ENCODE results near the gene PPA2.
"Not testable (repeated sequence)": the region's sequence is repeated elsewhere in the genome, so short reads cannot be mapped to it uniquely, and the experiment has no call there.

The PPA2 gene

DNA sequence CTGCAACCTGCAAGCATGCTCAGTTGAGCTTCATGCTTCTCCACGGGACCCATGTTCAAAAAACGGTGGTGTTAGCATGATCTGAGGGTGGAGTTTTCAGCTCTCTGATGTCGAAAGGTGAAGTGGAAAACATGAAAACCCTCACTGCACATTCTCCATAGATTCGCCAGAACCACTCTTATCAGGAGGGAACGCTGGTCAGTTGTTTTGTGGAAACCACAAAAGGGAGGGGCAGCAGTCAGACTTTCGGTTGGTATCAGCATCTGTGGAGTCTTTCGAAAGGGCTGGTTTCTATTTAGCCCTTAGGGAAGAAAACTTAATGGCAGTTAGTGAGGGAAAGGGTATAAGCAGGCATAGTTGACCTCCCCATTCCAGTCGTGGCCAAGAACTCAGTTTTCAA is 12.6 kb downstream of the PPA2 start:
- in situ Hi-C loops (cut with MboI; ENCODE audit: low sequenced_read_pairs) = loop anchor here (25.0 kb wide), 1 partner anchor 524 kb away; no protein-coding TSS in a partner anchor

DNA sequence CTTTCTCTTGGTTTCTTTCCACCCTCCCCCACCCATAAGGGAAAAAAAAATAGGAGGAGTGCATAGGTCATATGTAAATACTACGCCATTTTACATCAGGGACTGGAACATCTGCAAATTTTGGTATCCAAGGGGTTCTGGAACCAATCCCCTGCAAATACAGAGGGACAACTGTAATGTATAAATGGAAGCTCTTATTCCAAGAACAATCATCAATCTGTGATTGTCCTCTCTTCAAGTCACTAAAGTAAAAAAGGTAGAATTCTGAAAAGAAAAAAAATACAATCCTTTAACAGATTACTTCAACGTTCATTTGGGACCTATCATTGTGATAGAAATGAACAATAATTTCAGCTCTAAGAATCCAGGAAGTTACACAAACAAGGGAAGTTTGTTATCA is 13.6 kb downstream of the PPA2 start:
- in situ Hi-C loops (cut with MboI; ENCODE audit: low sequenced_read_pairs) = loop anchor here (25.0 kb wide), 1 partner anchor 523 kb away; no protein-coding TSS in a partner anchor

DNA sequence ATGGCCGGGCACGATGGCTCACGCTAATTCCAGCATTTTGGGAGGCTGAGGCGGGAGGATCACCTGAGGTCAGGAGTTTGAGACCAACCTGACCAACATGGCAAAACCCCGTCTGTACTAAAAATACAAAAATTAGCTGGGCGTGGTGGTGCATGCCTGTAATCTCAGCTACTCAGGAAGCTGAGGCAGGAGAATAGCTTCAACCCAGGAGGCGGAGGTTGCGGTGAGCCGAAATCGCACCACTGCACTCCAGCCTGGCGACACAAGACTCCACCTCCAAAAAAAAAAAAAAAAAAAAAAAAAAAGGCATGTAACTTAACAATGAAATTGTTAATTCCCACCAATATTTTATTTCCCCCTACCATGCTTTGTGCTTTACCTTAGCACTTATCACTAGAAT is 15.3 kb downstream of the PPA2 start:
- in situ Hi-C loops (cut with MboI; ENCODE audit: low sequenced_read_pairs) = loop anchor here (25.0 kb wide), 1 partner anchor 521 kb away; no protein-coding TSS in a partner anchor

DNA sequence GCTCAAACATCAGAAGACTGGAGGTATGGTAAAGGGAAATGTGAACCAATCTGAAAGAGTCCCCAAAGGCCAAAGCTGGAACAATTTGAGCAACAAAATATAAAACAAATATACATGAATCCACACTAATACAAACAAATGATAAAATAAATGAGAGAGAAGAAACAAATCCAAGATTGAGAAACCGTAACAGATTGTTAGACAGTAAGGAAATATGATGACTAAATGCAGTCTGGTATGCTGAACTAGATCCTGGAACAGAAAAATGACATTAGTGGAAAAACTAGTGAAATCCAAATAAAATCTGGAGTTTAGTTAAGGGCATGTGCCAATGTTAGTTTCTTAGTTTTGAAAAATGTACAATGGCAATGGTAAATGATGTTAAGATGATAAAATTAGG is 15.9 kb downstream of the PPA2 start:
- in situ Hi-C loops (cut with MboI; ENCODE audit: low sequenced_read_pairs) = loop anchor here (25.0 kb wide), 1 partner anchor 521 kb away; no protein-coding TSS in a partner anchor

DNA sequence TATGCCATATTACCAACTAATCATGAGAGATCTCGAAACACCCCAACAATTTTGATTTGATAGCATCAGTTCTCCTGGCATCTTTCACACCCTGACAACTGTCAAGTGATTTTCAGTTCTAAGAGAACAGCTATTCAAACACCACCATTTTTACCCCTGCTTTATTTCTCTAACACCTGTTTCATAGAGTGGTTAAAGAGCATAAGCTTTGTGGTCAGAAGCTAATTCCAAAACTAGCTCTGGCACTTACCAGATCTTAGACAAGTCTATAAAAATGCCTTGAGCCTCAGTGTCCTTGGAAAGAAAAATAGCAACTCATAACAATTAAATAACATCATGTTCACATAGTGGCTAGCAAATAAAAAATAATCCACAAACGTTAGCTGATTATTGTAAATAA is 17.9 kb downstream of the PPA2 start:
- in situ Hi-C loops (cut with MboI; ENCODE audit: low sequenced_read_pairs) = loop anchor here (25.0 kb wide), 1 partner anchor 519 kb away; no protein-coding TSS in a partner anchor

DNA sequence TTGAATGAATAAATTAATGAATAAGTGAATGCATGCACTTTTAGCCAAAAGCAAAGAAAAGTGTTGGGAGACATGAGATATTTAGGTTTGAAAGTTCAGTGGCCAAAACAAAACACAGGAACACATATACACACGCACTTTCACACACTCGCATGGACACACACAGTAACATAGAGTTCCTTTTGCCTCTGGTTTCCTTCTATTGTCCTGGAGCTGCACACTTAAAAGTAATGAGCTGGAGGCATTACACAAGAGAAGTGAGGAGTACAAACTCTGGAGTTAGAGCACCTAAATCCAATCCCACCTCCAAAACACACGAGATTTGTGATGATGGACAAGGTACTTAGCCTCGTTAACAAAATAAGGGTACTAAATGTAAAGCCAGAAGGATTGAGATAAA is 18.7 kb downstream of the PPA2 start:
- in situ Hi-C loops (cut with MboI; ENCODE audit: low sequenced_read_pairs) = loop anchor here (25.0 kb wide), 1 partner anchor 518 kb away; no protein-coding TSS in a partner anchor

DNA sequence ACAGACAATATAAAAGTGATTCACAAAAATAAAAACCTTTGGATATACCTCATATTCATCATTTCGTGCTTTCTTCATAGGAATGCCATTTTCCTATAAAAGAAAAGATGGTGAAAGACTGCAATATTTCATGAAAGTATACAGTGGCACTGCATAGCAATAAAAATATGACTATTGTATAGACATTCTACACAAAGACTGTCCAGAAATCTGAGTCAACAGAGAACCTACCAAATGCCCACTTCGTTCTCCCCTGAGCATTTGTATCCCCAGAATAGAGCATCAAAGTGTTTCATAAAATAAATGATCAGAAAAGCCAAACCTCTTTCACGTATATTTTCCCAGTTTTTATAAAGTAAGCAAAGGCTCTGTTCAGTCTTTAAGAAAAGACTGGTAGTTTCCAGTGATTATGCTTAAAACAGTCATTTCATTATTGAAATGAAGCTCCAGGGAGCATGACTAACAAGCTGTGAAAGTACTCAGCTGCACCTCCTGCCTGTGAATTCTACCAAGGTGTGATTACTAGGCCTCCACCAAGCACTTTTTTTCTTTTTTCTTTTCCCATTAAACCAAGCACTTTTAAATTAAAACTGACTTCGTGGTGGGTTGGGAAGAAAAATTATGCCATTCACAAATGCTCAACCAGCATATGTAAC is 20.2 kb downstream of the PPA2 start:
- in situ Hi-C loops (cut with MboI; ENCODE audit: low sequenced_read_pairs) = loop anchor here (25.0 kb wide), 1 partner anchor 516 kb away; no protein-coding TSS in a partner anchor

DNA sequence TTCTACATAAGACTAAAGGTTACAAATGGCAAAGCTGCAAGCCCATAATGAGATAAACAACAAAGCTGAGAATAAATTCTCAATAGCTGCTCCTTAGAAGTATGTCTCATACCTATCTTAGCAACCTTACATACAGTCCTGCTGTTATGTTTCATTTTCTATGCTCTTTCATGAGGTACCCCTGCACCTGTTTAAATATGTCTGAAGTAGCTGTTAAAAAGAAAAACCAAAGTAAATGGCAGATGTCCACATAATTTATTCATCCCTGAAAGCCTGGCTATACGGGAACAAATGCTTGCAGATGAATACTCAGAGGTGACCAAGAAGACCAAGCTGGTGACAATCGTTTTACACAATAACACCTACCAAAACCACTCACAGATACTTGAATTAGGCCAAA is 22.5 kb downstream of the PPA2 start:
- in situ Hi-C loops (cut with MboI; ENCODE audit: low sequenced_read_pairs) = loop anchor here (25.0 kb wide), 1 partner anchor 514 kb away; no protein-coding TSS in a partner anchor

DNA sequence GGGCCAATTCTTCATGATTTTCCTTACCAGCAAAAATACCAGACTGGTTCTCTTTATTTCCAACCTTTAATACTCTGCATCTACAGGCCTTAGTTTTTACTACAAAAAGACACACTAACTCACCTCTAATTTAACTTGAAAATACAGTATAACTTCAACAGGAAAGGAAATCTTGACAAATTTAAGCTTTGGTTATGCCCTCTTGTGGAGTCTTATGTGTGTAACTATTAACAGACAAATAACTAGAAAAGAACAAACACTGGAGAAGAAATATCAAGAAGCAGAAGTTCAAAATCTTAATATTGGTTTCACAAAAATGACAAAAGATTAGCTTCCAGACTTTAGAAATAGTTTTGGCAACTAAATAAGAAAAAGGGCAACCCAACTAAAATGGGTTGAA is 33.0 kb downstream of the PPA2 start:
- in situ Hi-C loops (cut with MboI; ENCODE audit: low sequenced_read_pairs) = no loop called here

DNA sequence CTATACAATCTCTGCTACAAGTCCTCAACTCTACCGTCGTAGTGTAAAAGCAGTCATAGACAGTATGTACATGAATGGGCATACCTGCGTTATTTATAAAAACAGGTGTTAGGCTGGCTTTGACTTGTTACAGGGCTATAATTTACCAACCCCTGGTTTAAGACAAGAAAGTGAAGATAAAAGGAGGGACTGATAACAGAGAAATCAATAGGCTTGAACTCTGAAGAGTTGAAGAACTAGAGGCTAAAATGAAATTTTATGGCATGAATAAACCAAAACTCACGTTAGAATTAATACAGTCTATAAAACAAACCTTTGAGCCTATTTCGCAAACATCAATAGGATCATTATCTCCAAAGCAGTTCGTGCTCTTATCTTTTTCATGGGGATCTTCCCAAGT is 36.2 kb downstream of the PPA2 start:
- in situ Hi-C loops (cut with MboI; ENCODE audit: low sequenced_read_pairs) = no loop called here

DNA sequence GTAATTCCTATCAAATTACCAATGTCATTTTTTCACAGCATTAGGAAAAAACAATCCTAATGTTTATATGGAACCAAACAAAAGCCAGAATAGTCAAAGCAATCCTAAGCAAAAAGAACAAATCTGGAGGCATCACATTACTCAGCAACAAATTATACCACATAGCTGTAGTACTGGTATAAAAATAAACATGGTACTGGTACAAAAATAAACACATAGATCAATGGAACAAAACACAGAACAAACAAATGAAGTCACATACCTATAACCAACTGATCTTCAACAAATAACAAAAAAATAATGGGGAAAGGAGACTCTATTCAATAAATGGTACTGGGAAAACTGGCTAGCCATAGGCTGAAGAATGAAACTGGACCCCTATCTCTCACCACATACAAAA is 37.4 kb downstream of the PPA2 start:
- in situ Hi-C loops (cut with MboI; ENCODE audit: low sequenced_read_pairs) = no loop called here

DNA sequence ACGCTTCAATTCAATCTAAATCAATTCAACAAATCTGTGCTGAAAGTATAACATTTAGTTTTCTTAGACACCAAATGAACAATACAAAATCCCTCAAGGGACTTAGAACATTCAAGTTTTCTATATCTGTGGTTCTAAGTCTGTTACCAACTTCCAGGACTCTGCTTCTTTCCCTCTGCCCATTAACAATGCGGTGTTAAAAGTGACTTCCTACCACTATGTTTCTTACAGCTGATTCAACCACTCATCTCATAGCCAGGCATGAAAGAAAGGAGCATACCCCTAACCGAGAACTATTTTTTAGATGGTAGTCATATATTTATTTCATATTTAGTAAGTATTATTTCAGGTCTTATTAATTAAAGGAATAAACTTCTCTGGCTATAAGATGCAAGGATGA is 38.9 kb downstream of the PPA2 start:
- in situ Hi-C loops (cut with MboI; ENCODE audit: low sequenced_read_pairs) = no loop called here

DNA sequence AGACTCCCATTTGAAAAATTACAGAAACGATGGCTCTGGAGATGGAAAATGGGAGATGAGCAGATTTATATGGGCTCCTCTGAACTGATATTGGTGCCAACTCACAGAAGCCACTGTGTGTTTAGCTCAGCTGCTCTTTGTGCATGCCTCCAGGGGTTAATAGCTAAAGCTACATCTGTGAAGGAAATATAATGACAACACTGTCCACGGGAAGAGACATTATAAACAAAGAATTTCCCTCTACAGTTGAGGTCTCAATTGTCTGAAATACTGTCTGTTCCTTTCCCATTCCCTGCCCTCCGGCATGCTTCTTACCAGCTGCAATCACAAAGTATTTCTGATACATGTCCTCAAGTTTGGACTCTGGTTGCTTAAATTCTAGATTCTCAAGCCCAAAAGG is 40.4 kb downstream of the PPA2 start:
- in situ Hi-C loops (cut with MboI; ENCODE audit: low sequenced_read_pairs) = no loop called here

DNA sequence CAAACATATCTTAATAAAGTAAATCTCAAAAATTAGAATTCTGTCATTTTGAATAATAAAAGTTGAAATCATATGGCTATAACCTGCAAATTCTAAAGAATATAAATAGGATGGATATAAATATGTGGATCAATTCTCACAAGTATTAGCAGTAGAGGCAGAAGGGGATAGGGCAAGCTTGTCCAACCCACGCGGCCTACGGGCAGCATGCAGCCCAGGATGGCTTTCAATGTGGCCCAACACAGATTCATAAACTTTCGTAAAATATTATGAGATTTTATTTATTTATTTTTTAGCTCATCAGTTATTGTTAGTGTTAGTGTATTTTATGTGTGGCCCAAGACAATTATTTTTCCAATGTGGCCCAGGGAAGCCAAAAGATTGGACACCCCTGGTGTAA is 41.4 kb downstream of the PPA2 start:
- in situ Hi-C loops (cut with MboI; ENCODE audit: low sequenced_read_pairs) = no loop called here

DNA sequence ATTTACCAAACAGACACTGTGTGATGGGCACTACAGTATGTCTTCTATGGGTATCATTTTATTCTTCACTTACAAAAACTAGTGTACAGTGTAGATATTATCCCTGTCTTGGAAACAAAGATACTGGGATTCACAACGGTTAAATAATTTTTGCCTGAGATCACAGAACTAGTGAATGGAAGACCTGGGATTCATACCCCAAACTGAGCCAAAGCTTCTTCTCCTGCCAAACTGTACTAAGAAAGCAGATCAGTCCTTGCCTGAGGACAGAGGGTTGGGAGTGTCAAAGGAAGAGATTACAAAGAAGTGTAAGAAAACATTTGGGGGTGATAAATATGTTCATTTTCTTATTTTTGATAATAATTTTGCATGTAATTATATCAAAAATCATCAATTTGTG is 43.1 kb downstream of the PPA2 start:
- in situ Hi-C loops (cut with MboI; ENCODE audit: low sequenced_read_pairs) = no loop called here

DNA sequence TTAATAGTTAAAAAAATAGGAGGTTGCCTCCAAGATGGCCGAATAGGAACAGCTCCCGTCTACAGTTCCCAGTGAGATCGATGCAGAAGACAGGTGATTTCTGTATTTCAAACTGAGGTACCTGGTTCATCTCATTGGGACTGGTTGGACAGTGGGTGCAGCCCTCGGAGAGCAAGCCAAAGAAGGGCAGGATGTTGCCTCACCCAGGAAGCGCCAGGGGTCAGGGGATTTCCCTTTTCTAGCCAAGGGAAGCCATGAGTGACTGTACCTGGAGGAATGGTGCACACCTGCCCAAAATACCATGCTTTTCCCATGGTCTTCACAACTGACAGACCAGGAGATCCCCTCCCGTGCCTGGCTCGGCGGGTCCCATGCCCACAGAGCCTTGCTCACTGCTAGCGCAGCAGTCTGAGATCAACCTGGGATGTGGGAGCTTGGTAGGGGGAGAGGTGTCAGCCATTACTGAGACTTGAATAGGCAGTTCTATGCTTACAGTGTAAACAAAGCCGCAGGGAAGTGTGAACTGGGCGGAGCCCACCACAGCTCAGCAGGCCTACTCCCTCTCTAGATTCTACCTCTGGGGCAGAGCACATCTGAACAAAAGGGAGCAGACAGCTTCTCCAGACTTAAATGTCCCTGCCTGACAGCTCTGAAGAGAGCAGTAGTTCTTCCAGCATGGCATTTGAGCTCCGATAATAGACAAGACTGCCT is 47.5 kb downstream of the PPA2 start:
- in situ Hi-C loops (cut with MboI; ENCODE audit: low sequenced_read_pairs) = no loop called here

DNA sequence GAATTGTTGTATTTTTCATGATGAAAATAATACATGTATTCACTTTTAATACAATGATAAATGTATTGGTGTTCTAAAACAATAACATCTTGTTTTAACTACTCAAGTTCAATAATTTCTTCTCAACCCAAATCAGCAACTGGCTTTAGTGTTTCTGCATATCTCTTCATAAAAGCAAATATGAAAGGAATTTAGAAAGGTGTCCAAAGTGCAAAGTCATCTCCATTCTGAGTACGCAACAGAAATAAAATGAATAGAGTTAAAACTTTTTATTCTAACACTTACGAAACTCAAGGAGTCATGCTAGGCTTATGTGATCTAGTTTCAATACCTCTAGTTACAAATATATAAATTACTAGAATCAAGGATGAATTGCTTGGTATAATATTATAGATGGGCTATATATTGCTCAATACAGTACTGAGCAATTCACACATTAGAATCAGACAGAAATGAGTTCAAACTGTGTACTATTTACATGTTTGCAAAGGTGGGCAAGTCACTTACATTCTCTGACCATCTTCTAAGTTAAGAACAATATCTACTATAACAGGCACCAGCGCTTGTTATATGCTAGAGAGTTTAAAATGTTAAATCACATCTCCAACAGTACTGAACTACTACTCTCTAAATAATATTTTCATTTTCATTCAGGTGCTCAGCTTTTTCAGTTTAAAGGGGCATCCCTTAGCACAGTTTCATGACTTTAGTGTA is 51.5 kb downstream of the PPA2 start:
- in situ Hi-C loops (cut with MboI; ENCODE audit: low sequenced_read_pairs) = no loop called here

DNA sequence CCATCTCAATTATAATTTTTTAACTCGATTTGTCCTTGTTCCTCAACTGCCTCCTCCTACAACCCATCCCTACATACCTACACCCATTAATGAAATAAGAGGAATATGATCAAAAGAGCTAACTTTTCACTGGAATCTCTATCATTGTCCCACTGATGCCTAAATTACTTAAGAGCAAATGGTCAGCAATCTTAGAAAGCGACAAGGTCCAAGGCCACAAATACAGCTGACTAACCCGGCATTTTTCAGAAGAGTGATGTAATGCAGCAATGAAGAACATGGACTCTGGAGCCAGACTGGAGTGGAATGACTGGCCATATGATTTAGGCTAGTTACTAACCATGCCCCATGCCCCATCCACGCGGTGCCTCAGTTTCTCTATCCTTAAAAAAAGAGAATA is 56.2 kb downstream of the PPA2 start:
- in situ Hi-C loops (cut with MboI; ENCODE audit: low sequenced_read_pairs) = no loop called here

DNA sequence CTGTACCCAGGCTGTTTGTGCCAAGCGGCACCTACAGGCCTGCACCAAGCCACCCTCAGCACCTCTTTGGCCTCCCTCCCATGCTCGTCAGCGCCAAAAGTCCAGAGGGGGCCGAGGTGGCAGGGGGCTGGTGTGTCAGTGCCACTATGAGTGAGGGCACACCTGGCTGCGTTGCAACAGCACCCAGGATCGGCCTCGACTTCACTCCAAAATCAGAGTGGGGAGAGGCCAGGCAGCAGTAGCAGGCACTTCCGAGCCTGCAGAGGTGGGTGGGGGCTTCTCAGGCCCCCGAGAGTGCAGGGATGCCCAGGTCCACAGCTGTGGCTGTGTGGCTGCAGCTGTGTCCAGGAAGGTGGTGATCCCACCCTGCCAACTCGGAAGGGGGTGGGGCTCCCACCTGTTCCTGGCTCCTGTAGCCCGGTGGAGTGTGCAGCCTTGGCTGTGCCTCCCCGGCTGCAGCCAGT is 58.5 kb downstream of the PPA2 start:
- in situ Hi-C loops (cut with MboI; ENCODE audit: low sequenced_read_pairs) = no loop called here

DNA sequence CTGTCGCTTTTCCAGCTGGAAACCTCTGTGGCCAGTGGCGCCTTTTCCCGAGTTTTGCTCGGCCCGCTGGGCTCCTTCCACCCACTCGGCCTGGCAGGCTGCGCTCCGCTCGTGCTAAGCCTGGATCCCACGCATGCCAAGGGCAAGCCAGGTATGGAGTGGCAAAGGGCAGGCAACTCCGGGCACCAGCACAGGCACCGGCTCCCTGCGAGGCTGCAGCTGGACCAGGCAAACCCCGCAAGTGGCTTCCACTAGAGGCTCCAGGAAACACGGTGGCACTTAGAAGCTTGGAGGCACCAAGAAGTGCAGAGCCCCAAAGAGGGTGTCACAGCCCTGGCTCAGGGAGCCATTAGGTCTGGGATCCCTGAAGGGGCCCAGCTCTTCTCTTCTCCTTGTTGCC is 59.5 kb downstream of the PPA2 start:
- in situ Hi-C loops (cut with MboI; ENCODE audit: low sequenced_read_pairs) = no loop called here

DNA sequence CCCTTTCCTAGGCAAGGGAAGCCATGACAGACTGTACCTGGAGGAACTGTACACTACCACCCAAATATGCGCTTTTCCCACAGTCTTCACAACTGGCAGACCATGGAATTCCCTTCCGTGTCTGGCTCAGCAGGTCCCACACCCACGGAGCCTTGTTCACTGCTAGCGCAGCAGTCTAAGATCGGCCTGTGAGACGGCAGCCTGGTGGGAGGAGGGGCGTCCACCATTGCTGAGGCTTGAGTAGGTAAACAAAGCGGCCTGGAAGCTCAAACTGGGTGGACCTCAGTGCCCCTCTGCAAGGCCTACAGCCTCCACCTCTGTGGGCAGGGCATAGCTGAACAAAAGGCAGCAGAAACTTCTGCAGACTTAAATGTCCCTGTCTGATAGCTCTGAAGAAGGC is 64.7 kb downstream of the PPA2 start:
- in situ Hi-C loops (cut with MboI; ENCODE audit: low sequenced_read_pairs) = not testable (repeated sequence)

All from HL-60/S4 (cell line).